Heart left ventricle (tissue), 13 donors: ENCODE data around the gene PCYT2.
A peak's percentile ranks its signal among the peaks of the same experiment; 100 is the strongest.

Source experiments
- CTCF ChIP-seq, 12 donors: fragments of 200-600 bp; sonication (generic) in 4 of 12; IDR thresholded peaks; one replicate each; pipeline versions ENCODE4 v1.5.0 to v1.8.0; 2018 to 2022; ENCODE audit warnings: antibody characterized with exemption in 12 of 12, mild to moderate bottlenecking in 5 of 12
- POLR2A ChIP-seq, 2 donors: fragments of 450-650 bp; IDR thresholded peaks; one replicate each; pipeline ENCODE4 v1.6.1; 2017; ENCODE audit warnings: antibody characterized with exemption in 2 of 2, mild to moderate bottlenecking in 2 of 2, moderate library complexity in 2 of 2
- donor health status: ischemic (EF 13 %, LVEDD 7.1; RV severe dilation, severe dysfunction).
- donor health status: DM: no; HTN: yes; CAD: no.
- donor health status: DM: no; HTN: no; CAD: no.
- donor health status: ischemic (EF 25% LVEDD 6.9; RV normal size, moderate dysfunction).
- donor health status: ischemic (EF 25% LVEDD 5.7; RV mildly dilated, moderate dysfunction).
- donor health status: ischemic (EF 35%, LVEDD 5.7; RV mildly dilated, moderate dysfunction).
- donor health status: nonischemic (EF 11% LVEDD 7.7; RV severe dilation, severe dysfunction).
- donor health status: DM: yes; HTN: yes; CAD: no.
- donor health status: PGD.
- donor health status: ischemic (EF 29% LVEDD 5.4; RV normal size, mild dysfunction).
- donor health status: nonischemic (EF 23%, LVEDD 6.1; RV moderate dilation, normal function).

DNA sequence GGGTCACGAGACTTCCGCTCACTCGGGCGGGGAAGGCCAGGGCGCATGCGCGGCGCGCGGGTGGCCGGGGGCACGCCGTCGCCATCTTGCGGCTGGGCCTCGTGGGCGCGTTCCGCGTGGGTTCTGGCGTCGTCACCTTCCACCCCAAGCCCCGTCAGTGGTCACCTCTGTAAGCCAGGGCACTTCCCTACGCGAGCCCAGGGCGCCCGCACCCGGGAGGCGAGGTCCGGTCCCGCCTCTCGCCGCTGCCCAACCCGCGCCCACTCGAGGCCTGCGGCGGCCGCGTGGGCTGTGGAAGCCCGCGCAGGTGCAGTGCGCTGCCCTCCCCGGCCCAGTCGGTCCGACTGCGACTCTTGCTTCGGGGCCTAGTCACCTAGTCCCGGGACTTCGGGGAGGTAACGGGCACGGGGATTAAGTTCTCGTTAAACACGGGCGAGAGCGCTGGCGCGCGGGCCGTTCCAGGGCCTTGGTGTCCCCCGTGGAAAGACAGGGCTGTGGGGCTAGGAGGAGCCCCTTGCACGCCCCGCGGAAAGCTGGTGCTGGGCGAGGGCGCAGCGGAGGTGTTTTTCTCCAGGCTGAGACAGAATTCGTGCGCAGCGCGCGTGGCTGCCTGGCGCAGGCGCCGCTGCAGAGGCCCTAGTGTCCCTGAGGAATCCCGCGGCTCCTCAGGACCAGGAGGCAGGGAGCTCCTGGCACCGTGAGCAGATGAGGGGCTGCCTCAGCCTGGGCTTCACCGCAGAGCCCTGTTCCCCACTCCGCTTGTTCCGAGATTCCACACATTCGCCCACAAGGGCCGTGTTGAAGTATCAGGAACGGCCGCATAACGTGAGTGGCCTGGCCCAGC, 39.6 kb downstream of the PCYT2 start:
- peak in 11 of 12 donors; percentile 6 to 73 (median 52) for TF ChIP-seq CTCF (IDR thresholded peaks at IDR 0.05)
- TF ChIP-seq POLR2A (IDR thresholded peaks at IDR 0.05) = peak in 1 of 2 donors; percentile 95
